Activated naive CD4-positive, alpha-beta T cell treated with anti-CD3 and anti-CD28 coated beads, Interleukin-2, amount 50 U/mL, for 24 hours (primary cell): ENCODE results near the gene JARID2.
A peak's percentile ranks its signal among the peaks of the same experiment; 100 is the strongest.

Experiments
- H3K27ac Mint-ChIP-seq: one replicate; pipeline ENCODE4 v1.8.0; 2021; ENCODE audit warnings: mild to moderate bottlenecking, mixed read lengths
- H3K27me3 Mint-ChIP-seq: one replicate; pipeline ENCODE4 v1.8.0; 2021; ENCODE audit warnings: mixed read lengths
- H3K36me3 Mint-ChIP-seq: one replicate; pipeline ENCODE4 v1.8.0; 2021; ENCODE audit warnings: mixed read lengths
- H3K4me1 Mint-ChIP-seq: one replicate; pipeline ENCODE4 v1.8.0; 2021; ENCODE audit warnings: mixed read lengths
- H3K4me3 Mint-ChIP-seq: one replicate; pipeline ENCODE4 v1.8.0; 2021; ENCODE audit warnings: mild to moderate bottlenecking, mixed read lengths
- H3K9me3 Mint-ChIP-seq: one replicate; pipeline ENCODE4 v1.8.0; 2021; ENCODE audit warnings: mixed read lengths

The JARID2 gene

GRCh38 chr6:15399641-15400470 lies 154.0 kb downstream of the JARID2 start:
- Mint-ChIP-seq H3K4me1 (peaks cover 66% of the 10 kb centered on the region), H3K9me3 (no peaks in the 10 kb centered on the region), H3K27me3 (no peaks in the 10 kb centered on the region), H3K36me3 (peaks cover 2% of the 10 kb centered on the region), H3K4me3 (peak overlapping the region; percentile 80), H3K27ac (no peak overlapping the region)

- H3K4me1 Mint-ChIP-seq = peaks cover 73% of the 10 kb centered on the region
- peak overlapping the region; percentile 80 for H3K4me3 Mint-ChIP-seq
- H3K36me3 Mint-ChIP-seq = peaks cover 2% of the 10 kb centered on the region
- no peaks in the 10 kb centered on the region for H3K27me3 Mint-ChIP-seq
- no peaks in the 10 kb centered on the region for H3K9me3 Mint-ChIP-seq
- peak overlapping the region; percentile 73 for H3K27ac Mint-ChIP-seq
Measured at GRCh38 chr6:15400572-15401004, 154.7 kb downstream of the JARID2 start.

GRCh38 chr6:15401120-15401519 lies 155.3 kb downstream of the JARID2 start:
- H3K9me3 Mint-ChIP-seq = no peaks in the 10 kb centered on the region
- H3K4me3 Mint-ChIP-seq = peak overlapping the region; percentile 80
- H3K27me3 Mint-ChIP-seq = no peaks in the 10 kb centered on the region
- no peak overlapping the region for H3K27ac Mint-ChIP-seq
- H3K36me3 Mint-ChIP-seq = peaks cover 2% of the 10 kb centered on the region
- peaks cover 78% of the 10 kb centered on the region for H3K4me1 Mint-ChIP-seq

- Mint-ChIP-seq H3K9me3 (no peaks in the 10 kb centered on the region), H3K27me3 (no peaks in the 10 kb centered on the region), H3K4me1 (peaks cover 84% of the 10 kb centered on the region), H3K36me3 (peaks cover 2% of the 10 kb centered on the region), H3K4me3 (peak overlapping the region; percentile 36), H3K27ac (no peak overlapping the region)
Measured at GRCh38 chr6:15401769-15402250, 155.9 kb downstream of the JARID2 start.

GRCh38 chr6:15402406-15403045 lies 156.7 kb downstream of the JARID2 start:
- Mint-ChIP-seq H3K9me3 (no peaks in the 10 kb centered on the region), H3K4me1 (peaks cover 88% of the 10 kb centered on the region), H3K27ac (peak overlapping the region; percentile 44), H3K36me3 (peaks cover 2% of the 10 kb centered on the region), H3K4me3 (peak overlapping the region; percentile 65), H3K27me3 (no peaks in the 10 kb centered on the region)

- Mint-ChIP-seq H3K4me1 (peaks cover 93% of the 10 kb centered on the region), H3K36me3 (peaks cover 2% of the 10 kb centered on the region), H3K27me3 (no peaks in the 10 kb centered on the region), H3K27ac (peak overlapping the region; percentile 30), H3K9me3 (no peaks in the 10 kb centered on the region), H3K4me3 (peak overlapping the region; percentile 65)
Measured at GRCh38 chr6:15403094-15403755, 157.4 kb downstream of the JARID2 start.

- no peaks in the 10 kb centered on the region for H3K27me3 Mint-ChIP-seq
- peaks cover 2% of the 10 kb centered on the region for H3K36me3 Mint-ChIP-seq
- H3K4me1 Mint-ChIP-seq = peaks cover 93% of the 10 kb centered on the region
- no peak overlapping the region for H3K27ac Mint-ChIP-seq
- H3K4me3 Mint-ChIP-seq = peak overlapping the region; percentile 15
- no peaks in the 10 kb centered on the region for H3K9me3 Mint-ChIP-seq
Measured at GRCh38 chr6:15404685-15404980, 158.8 kb downstream of the JARID2 start.

- Mint-ChIP-seq H3K27ac (peak overlapping the region; percentile 46), H3K36me3 (peaks cover 2% of the 10 kb centered on the region), H3K9me3 (no peaks in the 10 kb centered on the region), H3K4me3 (no peak overlapping the region), H3K27me3 (no peaks in the 10 kb centered on the region), H3K4me1 (peaks cover 95% of the 10 kb centered on the region)
Measured at GRCh38 chr6:15405129-15406068, 159.5 kb downstream of the JARID2 start.

- Mint-ChIP-seq H3K27me3 (no peaks in the 10 kb centered on the region), H3K4me3 (no peak overlapping the region), H3K27ac (no peak overlapping the region), H3K9me3 (no peaks in the 10 kb centered on the region), H3K4me1 (peaks cover 96% of the 10 kb centered on the region), H3K36me3 (peaks cover 5% of the 10 kb centered on the region)
Measured at GRCh38 chr6:15406452-15406851, 160.6 kb downstream of the JARID2 start.

GRCh38 chr6:15408008-15408407 lies 162.1 kb downstream of the JARID2 start:
- no peak overlapping the region for H3K27ac Mint-ChIP-seq
- H3K4me3 Mint-ChIP-seq = no peak overlapping the region
- peaks cover 12% of the 10 kb centered on the region for H3K36me3 Mint-ChIP-seq
- no peaks in the 10 kb centered on the region for H3K9me3 Mint-ChIP-seq
- no peaks in the 10 kb centered on the region for H3K27me3 Mint-ChIP-seq
- H3K4me1 Mint-ChIP-seq = peaks cover 94% of the 10 kb centered on the region

GRCh38 chr6:15408758-15409157 lies 162.9 kb downstream of the JARID2 start:
- H3K27ac Mint-ChIP-seq = no peak overlapping the region

GRCh38 chr6:15409301-15410125 lies 163.6 kb downstream of the JARID2 start:
- no peak overlapping the region for H3K27ac Mint-ChIP-seq
- H3K36me3 Mint-ChIP-seq = peaks cover 19% of the 10 kb centered on the region
- no peaks in the 10 kb centered on the region for H3K9me3 Mint-ChIP-seq
- H3K4me1 Mint-ChIP-seq = peaks cover 94% of the 10 kb centered on the region
- H3K27me3 Mint-ChIP-seq = no peaks in the 10 kb centered on the region
- peak overlapping the region; percentile 15 for H3K4me3 Mint-ChIP-seq

More at GRCh38 chr6:15408758-15409157, 162.9 kb downstream of the JARID2 start:
- no peaks in the 10 kb centered on the region for H3K9me3 Mint-ChIP-seq
- H3K27me3 Mint-ChIP-seq = no peaks in the 10 kb centered on the region
- H3K4me3 Mint-ChIP-seq = no peak overlapping the region
- peaks cover 14% of the 10 kb centered on the region for H3K36me3 Mint-ChIP-seq
- H3K4me1 Mint-ChIP-seq = peaks cover 94% of the 10 kb centered on the region

GRCh38 chr6:15410126-15410391 lies 164.2 kb downstream of the JARID2 start:
- peaks cover 20% of the 10 kb centered on the region for H3K36me3 Mint-ChIP-seq
- no peak overlapping the region for H3K27ac Mint-ChIP-seq
- peaks cover 90% of the 10 kb centered on the region for H3K4me1 Mint-ChIP-seq
- H3K9me3 Mint-ChIP-seq = no peaks in the 10 kb centered on the region
- H3K27me3 Mint-ChIP-seq = no peaks in the 10 kb centered on the region
- H3K4me3 Mint-ChIP-seq = no peak overlapping the region

- peaks cover 84% of the 10 kb centered on the region for H3K4me1 Mint-ChIP-seq
- peaks cover 20% of the 10 kb centered on the region for H3K36me3 Mint-ChIP-seq
- H3K9me3 Mint-ChIP-seq = no peaks in the 10 kb centered on the region
- no peaks in the 10 kb centered on the region for H3K27me3 Mint-ChIP-seq
- H3K4me3 Mint-ChIP-seq = peak overlapping the region; percentile 3
- peak overlapping the region; percentile 89 for H3K27ac Mint-ChIP-seq
Measured at GRCh38 chr6:15410752-15411151, 164.9 kb downstream of the JARID2 start.
